ENCODE results near the gene RTP5. TPM values are rescaled to one million over a fixed set of nuclear protein-coding genes. Genes with fewer than 3 reads are reported as not detected.

The RTP5 gene
- total RNA-seq, 2 donors from 2014 or later: not detected

DNA sequence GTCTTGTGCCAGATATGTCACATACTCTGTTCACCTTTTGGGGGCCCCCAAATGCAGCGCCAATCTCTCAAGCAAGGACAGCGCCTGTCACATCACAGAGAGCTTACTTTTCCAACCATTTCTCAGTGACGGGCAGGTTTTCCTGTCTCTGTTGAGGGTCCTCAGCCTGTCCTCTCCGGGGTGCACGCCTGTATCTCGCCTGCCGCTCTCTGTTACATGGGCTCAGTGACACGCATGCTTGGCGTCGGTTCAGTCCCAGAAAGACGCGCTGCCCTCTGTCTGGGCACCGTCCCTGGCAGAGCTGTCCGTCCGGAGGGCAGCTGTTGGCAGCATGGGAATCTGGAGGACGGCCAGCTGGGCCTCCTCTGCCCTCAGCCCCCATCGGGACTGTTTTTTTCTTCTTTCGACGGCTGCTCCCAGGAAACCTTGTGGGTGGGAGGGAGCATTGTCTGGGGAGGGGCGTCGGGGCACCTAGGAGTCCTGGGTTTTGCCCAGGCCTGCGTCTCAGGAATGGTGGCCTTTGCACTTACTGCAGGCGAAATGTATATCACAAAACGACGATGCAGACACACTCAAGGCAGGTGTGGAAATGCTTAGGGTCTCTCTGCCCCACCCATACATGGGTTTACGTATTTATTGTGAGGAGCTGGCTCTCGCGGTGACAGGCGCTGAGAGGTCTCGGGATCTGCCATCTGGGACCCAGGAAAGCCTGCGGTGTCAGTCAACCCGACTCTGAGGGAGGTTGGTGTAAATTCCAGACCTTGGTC is 30.9 kb downstream of the RTP5 start:
- H3K4me1 ChIP-seq: peaks cover 93% of the 10 kb centered on the region
- H3K9me3 ChIP-seq: no peaks in the 10 kb centered on the region
- H3K27ac ChIP-seq: peak overlapping the region; percentile 48 to 93 (median 88)
- DNase-seq: peak; percentile 53 to 73 (median 64)
- no peak for ATAC-seq
- H3K4me3 ChIP-seq: no peak overlapping the region
- WGBS, 2 donors: 43 to 55% methylated on average over 31 to 32 of the region's 32 CpGs
- no peaks in the 10 kb centered on the region for H3K27me3 ChIP-seq
- TF ChIP-seq, protein P1, sequence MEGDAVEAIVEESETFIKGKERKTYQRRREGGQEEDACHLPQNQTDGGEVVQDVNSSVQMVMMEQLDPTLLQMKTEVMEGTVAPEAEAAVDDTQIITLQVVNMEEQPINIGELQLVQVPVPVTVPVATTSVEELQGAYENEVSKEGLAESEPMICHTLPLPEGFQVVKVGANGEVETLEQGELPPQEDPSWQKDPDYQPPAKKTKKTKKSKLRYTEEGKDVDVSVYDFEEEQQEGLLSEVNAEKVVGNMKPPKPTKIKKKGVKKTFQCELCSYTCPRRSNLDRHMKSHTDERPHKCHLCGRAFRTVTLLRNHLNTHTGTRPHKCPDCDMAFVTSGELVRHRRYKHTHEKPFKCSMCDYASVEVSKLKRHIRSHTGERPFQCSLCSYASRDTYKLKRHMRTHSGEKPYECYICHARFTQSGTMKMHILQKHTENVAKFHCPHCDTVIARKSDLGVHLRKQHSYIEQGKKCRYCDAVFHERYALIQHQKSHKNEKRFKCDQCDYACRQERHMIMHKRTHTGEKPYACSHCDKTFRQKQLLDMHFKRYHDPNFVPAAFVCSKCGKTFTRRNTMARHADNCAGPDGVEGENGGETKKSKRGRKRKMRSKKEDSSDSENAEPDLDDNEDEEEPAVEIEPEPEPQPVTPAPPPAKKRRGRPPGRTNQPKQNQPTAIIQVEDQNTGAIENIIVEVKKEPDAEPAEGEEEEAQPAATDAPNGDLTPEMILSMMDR (IDR thresholded peaks at IDR 0.05): no peak
- TF ChIP-seq POLR2A (IDR thresholded peaks at IDR 0.05): no peak
- H3K36me3 ChIP-seq (replicated peaks in 1 of 2; ENCODE audit: insufficient read depth in 1 of 2, low read depth in 2 of 2): no peaks in the 10 kb centered on the region
- intact Hi-C loops (cut with DNase I): no loop called here

DNA sequence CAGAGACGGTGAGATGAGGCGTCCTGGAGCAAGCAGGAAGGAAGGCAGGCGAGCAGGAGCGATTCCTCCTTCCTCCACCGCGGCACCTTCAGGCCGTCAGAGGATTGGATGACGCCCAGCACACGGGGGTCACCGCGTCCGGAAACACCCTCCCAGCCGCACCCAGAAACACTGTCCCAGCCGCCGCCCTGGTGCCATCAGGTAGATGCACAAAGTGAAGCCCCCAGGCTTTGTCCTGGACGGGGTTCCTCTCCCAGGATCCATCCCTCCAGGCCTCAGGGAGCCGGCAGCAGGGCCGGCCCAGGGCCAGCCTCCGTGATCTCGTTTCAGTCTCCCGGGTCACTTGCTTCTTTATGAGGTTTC is 31.5 kb downstream of the RTP5 start:
- H3K4me1 ChIP-seq: peaks cover 93% of the 10 kb centered on the region

DNA sequence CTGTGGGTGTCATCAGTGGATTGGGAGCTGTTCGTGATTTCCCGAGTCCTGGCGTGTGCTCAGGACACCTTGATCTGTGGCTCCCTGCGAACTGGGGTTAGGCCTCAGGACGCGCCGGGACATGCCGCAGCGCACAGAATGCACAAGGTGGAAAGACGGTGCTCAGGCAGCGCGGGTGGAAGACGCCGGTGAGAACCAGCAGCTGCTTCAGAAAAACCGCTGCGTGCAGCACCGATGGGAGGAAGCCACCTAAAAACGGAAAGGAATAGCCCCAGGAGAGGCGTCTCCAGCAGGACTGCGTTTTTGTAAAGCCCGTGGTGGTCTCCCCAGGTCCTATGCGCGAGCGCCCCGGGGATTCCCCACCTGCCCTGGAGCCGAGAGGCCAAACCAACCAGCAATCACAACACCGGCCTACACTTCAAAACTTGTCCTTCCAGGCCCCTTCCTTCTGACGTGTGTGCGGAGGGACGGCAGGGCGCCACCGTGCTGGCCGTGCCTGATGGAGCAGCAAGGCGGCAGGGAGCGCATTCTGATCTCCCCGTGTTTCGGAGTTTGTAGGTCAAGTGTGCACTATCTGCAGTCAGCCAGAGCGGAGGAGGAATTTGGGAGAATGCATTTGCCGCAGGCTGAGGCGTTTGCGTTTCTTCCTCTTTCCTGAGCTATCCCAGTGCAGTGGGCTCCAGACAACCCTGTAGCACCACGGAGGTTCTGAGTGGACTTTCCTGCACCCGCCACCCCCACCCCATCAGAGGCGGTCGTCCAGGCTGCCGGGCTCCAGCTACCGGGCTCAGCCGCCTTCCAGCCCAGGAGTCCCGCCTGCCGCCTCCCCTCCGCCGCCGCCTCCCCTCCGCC is 32.2 kb downstream of the RTP5 start:
- peaks cover 97% of the 10 kb centered on the region for H3K4me1 ChIP-seq
- ATAC-seq: peak; percentile 33
- intact Hi-C loops (cut with DNase I): no loop called here
- no peaks in the 10 kb centered on the region for H3K27me3 ChIP-seq
- TF ChIP-seq, protein P1 (IDR thresholded peaks at IDR 0.05): peak in 2 of 7 experiments; percentile 14 to 29
- peak in 2 of 3 donors; percentile 27 to 60 for TF ChIP-seq POLR2A (IDR thresholded peaks at IDR 0.05)
- H3K36me3 ChIP-seq (replicated peaks in 1 of 2; ENCODE audit: insufficient read depth in 1 of 2, low read depth in 2 of 2): no peaks in the 10 kb centered on the region
- WGBS, 2 donors: 51 to 63% methylated on average over 33 to 44 of the region's 54 CpGs
- peak; percentile 51 to 80 (median 62) for DNase-seq
- no peaks in the 10 kb centered on the region for H3K9me3 ChIP-seq
- no peak overlapping the region for H3K4me3 ChIP-seq
- peak overlapping the region; percentile 48 to 93 (median 88) for H3K27ac ChIP-seq

More for the DNA sequence above, 31.5 kb downstream of the RTP5 start:
- no peaks in the 10 kb centered on the region for H3K9me3 ChIP-seq
- no peaks in the 10 kb centered on the region for H3K36me3 ChIP-seq (replicated peaks in 1 of 2; ENCODE audit: insufficient read depth in 1 of 2, low read depth in 2 of 2)
- intact Hi-C loops (cut with DNase I): no loop called here
- 67 to 76% methylated on average over 14 to 21 of the region's 21 CpGs for WGBS, 2 donors
- peak overlapping the region; percentile 48 to 93 (median 88) for H3K27ac ChIP-seq
- peak in 2 of 4 donors; percentile 25 to 39 for DNase-seq
- ATAC-seq: no peak
- TF ChIP-seq, protein P1 (IDR thresholded peaks at IDR 0.05): no peak
- no peak for TF ChIP-seq POLR2A (IDR thresholded peaks at IDR 0.05)
- H3K27me3 ChIP-seq: no peaks in the 10 kb centered on the region
- H3K4me3 ChIP-seq: no peak overlapping the region

DNA sequence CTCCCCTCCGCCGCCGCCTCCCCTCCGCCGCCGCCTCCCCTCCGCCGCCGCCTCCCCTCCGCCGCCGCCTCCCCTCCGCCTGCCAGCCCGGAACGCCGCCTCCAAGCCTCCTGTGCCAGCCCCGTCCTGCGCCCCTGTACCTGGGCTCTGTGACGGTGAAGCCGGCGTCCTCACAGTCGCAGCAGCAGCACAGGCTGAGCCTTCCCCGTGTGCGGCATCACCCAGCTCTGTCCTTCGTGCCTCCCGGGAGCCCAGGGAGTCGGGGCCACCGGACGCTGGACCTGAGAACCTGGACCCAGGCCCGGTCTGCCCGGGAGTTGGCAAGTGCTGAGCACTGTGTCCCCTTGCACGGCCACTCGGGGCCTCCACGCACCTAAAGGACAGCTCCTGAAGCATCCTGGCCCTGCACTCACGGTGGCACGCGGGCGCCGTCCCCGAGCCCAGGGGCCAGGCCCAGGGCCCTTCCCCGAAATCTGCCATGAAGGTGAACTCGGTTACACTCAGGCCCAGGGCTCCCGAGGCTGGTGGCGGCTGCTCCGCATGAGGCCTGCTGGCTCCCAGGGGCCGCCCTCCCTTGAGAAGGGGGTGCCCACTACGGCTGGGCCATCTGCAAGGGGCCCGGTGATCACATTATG is 32.9 kb downstream of the RTP5 start:
- peaks cover 97% of the 10 kb centered on the region for H3K4me1 ChIP-seq
- intact Hi-C loops (cut with DNase I): no loop called here
- ATAC-seq: peak; percentile 4
- H3K9me3 ChIP-seq: no peaks in the 10 kb centered on the region
- TF ChIP-seq, protein P1 (IDR thresholded peaks at IDR 0.05): no peak
- TF ChIP-seq POLR2A (IDR thresholded peaks at IDR 0.05): no peak
- no peaks in the 10 kb centered on the region for H3K36me3 ChIP-seq (replicated peaks in 1 of 2; ENCODE audit: insufficient read depth in 1 of 2, low read depth in 2 of 2)
- H3K27ac ChIP-seq: peak overlapping the region in 3 of 4 donors; percentile 87 to 93 (median 90)
- peak in 2 of 4 donors; percentile 52 to 73 for DNase-seq
- no peak overlapping the region for H3K4me3 ChIP-seq
- WGBS, 2 donors: 68 to 89% methylated on average over 5 to 18 of the region's 48 CpGs
- no peaks in the 10 kb centered on the region for H3K27me3 ChIP-seq

Data from body of pancreas (tissue), 4 donors.